Stimulated activated CD8-positive, alpha-beta memory T cell treated with anti-CD3 and anti-CD28 coated beads, Interleukin-12 subunit alpha, Interleukin-12 subunit beta, amount 100 ng/mL, for 24 hours (primary cell): ENCODE data around the gene RNF7.
"Not testable (repeated sequence)": the region's sequence is repeated elsewhere in the genome, so short reads cannot be mapped to it uniquely, and the experiment has no call there.

Experiments
- DNase-seq: peaks from one replicate; pipeline ENCODE4 v3.0.0-alpha.2; 2020; ENCODE audit errors: extremely low read depth

RNF7 gene

GRCh38 chr3:141738022-141738890 lies at the start of gene RNF7:
TSS of gene RNF7 (plus strand) at chr3:141738298. CDS start at chr3:141738342, 44 bp downstream.
- peak; percentile 89 for DNase-seq

- no peak for DNase-seq
These were observed 47.5 kb upstream of the RNF7 start for GRCh38 chr3:141690431-141691072.

GRCh38 chr3:141691471-141691870 lies 46.6 kb upstream of the RNF7 start:
- not testable (repeated sequence) for DNase-seq

- not testable (repeated sequence) for DNase-seq
These were observed 45.1 kb upstream of the RNF7 start for GRCh38 chr3:141692973-141693372.

GRCh38 chr3:141699324-141699723 lies 38.8 kb upstream of the RNF7 start:
- DNase-seq: no peak

GRCh38 chr3:141699897-141700296 lies 38.2 kb upstream of the RNF7 start:
- DNase-seq: no peak

- DNase-seq: not testable (repeated sequence)
These were observed 34.7 kb upstream of the RNF7 start for GRCh38 chr3:141703367-141703766.

- DNase-seq: no peak
These were observed 30.3 kb upstream of the RNF7 start for GRCh38 chr3:141707741-141708203.

GRCh38 chr3:141708367-141708766 lies 29.7 kb upstream of the RNF7 start:
- DNase-seq: no peak

- DNase-seq: no peak
These were observed 28.9 kb upstream of the RNF7 start for GRCh38 chr3:141709126-141709770.

- DNase-seq: no peak
These were observed 28.0 kb upstream of the RNF7 start for GRCh38 chr3:141710121-141710520.

GRCh38 chr3:141710888-141711616 lies 27.0 kb upstream of the RNF7 start:
- DNase-seq: no peak

- DNase-seq: no peak
These were observed 23.4 kb upstream of the RNF7 start for GRCh38 chr3:141714671-141715070.

- DNase-seq: no peak
These were observed 16.0 kb upstream of the RNF7 start for GRCh38 chr3:141722081-141722480.

GRCh38 chr3:141722648-141723047 lies 15.4 kb upstream of the RNF7 start:
- DNase-seq: no peak

GRCh38 chr3:141723255-141723654 lies 14.8 kb upstream of the RNF7 start:
- no peak for DNase-seq

- no peak for DNase-seq
These were observed 13.9 kb upstream of the RNF7 start for GRCh38 chr3:141724186-141724585.

GRCh38 chr3:141725036-141725435 lies 13.1 kb upstream of the RNF7 start:
- DNase-seq: no peak

- DNase-seq: no peak
These were observed 11.6 kb upstream of the RNF7 start for GRCh38 chr3:141726483-141726882.

GRCh38 chr3:141728355-141728892 lies 9.7 kb upstream of the RNF7 start:
- no peak for DNase-seq

GRCh38 chr3:141729240-141729639 lies 8.9 kb upstream of the RNF7 start:
- DNase-seq: no peak

GRCh38 chr3:141735176-141735575 lies 2.9 kb upstream of the RNF7 start:
- DNase-seq: no peak
